SK-N-MC (cell line): Measurements from ENCODE around the gene FKBP5.

ENCODE experiments used
- EZH2 ChIP-seq: fragments of 200-600 bp; sonication (generic); IDR thresholded peaks from one replicate; pipeline ENCODE4 v1.6.1; 2017; ENCODE audit warnings: antibody characterized with exemption
- FOXP2 ChIP-seq: optimal IDR thresholded peaks from 2 replicates; pipeline ENCODE3; 2011; ENCODE audit warnings: mild to moderate bottlenecking, moderate library complexity; ENCODE audit not compliant: insufficient read depth; ENCODE audit errors: extremely low read length, control extremely low read depth
- POLR2AphosphoS5 ChIP-seq: IDR thresholded peaks from 2 replicates; pipeline ENCODE4 v1.6.1; 2012; ENCODE audit warnings: mild to moderate bottlenecking, low read depth, low read length, borderline replicate concordance

DNA sequence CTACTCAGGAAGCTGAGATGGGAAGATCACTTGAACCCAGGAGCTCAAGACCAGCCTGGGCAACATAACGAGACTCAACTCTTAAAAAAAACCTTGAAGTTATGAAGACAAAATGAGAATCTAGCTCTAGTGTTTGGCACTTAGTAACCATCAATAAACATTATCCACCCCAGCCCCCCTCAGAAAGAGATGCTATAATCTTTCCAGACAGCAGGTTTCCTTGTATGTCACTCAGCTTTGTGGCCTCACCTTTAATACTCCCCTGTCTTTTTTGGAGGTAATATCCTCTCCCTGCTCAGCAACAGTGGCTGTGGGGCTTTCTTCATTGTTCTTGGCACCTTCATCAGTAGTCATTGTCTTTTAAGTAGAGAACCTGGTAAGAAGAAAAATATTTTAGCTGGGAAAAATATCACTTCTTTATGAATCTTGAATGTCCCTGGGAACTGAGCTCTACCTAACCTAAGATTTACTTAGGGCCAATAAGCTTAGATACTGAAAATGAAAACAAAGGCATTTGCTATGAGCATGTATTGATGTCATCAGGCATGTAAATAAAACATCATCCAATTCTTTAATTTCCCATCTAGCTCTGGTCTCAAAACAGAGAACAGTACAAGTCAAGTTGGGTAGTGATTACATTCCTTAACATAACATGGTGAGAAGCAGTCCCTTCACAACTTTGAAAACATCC lies 46.1 kb downstream of the FKBP5 start:
- TF ChIP-seq FOXP2 (no peak), EZH2 (no peak), POLR2AphosphoS5 (no peak)
